Prostate gland (tissue), 2 donors: Measurements from ENCODE around the gene FBXO34. TPM values are rescaled to one million over a fixed set of nuclear protein-coding genes. Genes with fewer than 3 reads are reported as not detected.

Experiments used
- DNase-seq: peaks from one replicate; pipeline ENCODE4 v3.0.0-alpha.2; 2019; ENCODE audit warnings: low spot score
- H3K27ac ChIP-seq, 2 donors: fragments of 200-600 bp; sonication (generic); 2 replicates each; pipeline ENCODE4 v1.5.1; 2017 to 2019
- H3K27me3 ChIP-seq: fragments of 200-600 bp; sonication (generic); replicated peaks from 2 replicates; pipeline ENCODE4 v1.5.1; 2019; ENCODE audit not compliant: insufficient read depth
- H3K36me3 ChIP-seq, 2 donors: fragments of 200-600 bp; sonication (generic); 1 replicate in 1 of 2; 2 replicates in 1 of 2; pipeline versions ENCODE4 v1.5.1 to v1.8.1; 2017 to 2019
- H3K4me1 ChIP-seq: fragments of 200-600 bp; sonication (generic); replicated peaks from 2 replicates; pipeline ENCODE4 v1.5.1; 2019
- H3K4me3 ChIP-seq, 2 donors: fragments of 200-600 bp; sonication (generic); 2 replicates each; pipeline ENCODE4 v1.5.1; 2017 to 2019
- H3K9me3 ChIP-seq: fragments of 200-600 bp; sonication (generic); 2 replicates; pipeline ENCODE4 v1.5.1; 2017
- POLR2A ChIP-seq: fragments of 450-650 bp; IDR thresholded peaks from one replicate; pipeline ENCODE4 v1.6.1; 2016; ENCODE audit warnings: antibody characterized with exemption, mild to moderate bottlenecking
- POLR2AphosphoS5 ChIP-seq: sonication (generic); formaldehyde crosslinking; IDR thresholded peaks from one replicate; pipeline ENCODE4 v1.6.1; 2017; ENCODE audit warnings: antibody characterized with exemption
- WGBS: methylation state at CpG from one replicate; pipeline ENCODE4 v1.1.5; 2018; 5-methylcytosine and 5-hydroxymethylcytosine counted together
- intact Hi-C: fragments of 100-400 bp; cut with DNase I; formaldehyde crosslinking; loops from one replicate; pipeline ENCODE4 v1.14.2; 2022
- total RNA-seq, 2 donors: library from RNA; depleted of rRNA; stranded (reverse); fragments of >200 nt; gene quantifications; one replicate each; pipeline ENCODE4 v1.1.0, GENCODE V29; 2016
- TF ChIP-seq, protein P1 (sequence below), 4 experiments: fragments of 200-600 bp in 2 of 4; fragments of 450-650 bp in 2 of 4; sonication (generic) in 2 of 4; IDR thresholded peaks; 1 replicate in 3 of 4; 2 replicates in 1 of 4; pipeline ENCODE4 v1.5.1; 2016 to 2019; ENCODE audit warnings: antibody characterized with exemption in 4 of 4, mild to moderate bottlenecking in 2 of 4, moderate library complexity in 2 of 4

FBXO34 gene
- total RNA-seq, 2 donors from 2014 or later: 37.8 to 73.3 TPM

DNA sequence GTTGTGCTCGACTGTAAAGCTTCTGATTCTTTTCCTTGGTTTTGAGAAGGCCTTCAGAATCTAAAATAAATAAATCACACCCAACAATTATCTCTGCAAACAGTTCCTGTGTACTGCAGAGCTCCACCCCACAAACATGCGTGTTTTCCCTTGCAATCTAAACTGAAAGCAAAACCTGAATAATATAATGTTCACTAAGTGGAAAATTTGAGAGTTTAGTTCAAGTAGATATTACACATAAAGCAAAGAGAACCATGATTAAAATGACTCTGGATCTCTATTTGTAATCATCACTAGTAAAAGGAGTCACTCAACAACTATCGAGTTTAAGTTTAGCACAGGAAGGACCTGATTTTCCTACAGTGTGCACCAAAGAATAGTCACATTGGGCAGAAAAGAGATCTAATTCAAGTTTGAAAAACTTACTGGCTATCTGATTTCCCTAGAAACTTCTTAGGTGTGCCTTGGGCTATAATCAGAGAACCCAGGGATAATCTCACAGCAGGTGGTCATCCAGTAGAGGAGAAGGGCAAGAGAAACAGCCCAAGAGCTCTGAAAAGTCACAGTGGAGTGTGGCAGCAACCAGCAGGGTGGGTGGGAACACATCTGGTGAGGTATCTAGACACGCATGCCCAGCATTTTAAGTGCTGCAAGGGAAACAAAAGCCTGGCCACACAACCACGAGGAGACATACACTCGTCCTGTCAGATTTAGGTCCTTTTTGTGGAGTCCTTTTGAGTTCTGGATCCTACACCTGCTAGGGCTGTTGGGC, 115.0 kb downstream of the FBXO34 start:
- no peak for DNase-seq
- no peak overlapping the region for H3K27ac ChIP-seq
- no peaks in the 10 kb centered on the region for H3K9me3 ChIP-seq
- 81% methylated on average over 6 of the region's 6 CpGs for WGBS
- intact Hi-C loops: no loop called here
- no peaks in the 10 kb centered on the region for H3K4me1 ChIP-seq
- no peak for TF ChIP-seq POLR2A
- TF ChIP-seq POLR2AphosphoS5: no peak
- TF ChIP-seq, protein P1, sequence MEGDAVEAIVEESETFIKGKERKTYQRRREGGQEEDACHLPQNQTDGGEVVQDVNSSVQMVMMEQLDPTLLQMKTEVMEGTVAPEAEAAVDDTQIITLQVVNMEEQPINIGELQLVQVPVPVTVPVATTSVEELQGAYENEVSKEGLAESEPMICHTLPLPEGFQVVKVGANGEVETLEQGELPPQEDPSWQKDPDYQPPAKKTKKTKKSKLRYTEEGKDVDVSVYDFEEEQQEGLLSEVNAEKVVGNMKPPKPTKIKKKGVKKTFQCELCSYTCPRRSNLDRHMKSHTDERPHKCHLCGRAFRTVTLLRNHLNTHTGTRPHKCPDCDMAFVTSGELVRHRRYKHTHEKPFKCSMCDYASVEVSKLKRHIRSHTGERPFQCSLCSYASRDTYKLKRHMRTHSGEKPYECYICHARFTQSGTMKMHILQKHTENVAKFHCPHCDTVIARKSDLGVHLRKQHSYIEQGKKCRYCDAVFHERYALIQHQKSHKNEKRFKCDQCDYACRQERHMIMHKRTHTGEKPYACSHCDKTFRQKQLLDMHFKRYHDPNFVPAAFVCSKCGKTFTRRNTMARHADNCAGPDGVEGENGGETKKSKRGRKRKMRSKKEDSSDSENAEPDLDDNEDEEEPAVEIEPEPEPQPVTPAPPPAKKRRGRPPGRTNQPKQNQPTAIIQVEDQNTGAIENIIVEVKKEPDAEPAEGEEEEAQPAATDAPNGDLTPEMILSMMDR (IDR thresholded peaks at IDR 0.05): no peak
- H3K4me3 ChIP-seq: no peak overlapping the region
- no peaks in the 10 kb centered on the region for H3K36me3 ChIP-seq
- no peaks in the 10 kb centered on the region for H3K27me3 ChIP-seq

DNA sequence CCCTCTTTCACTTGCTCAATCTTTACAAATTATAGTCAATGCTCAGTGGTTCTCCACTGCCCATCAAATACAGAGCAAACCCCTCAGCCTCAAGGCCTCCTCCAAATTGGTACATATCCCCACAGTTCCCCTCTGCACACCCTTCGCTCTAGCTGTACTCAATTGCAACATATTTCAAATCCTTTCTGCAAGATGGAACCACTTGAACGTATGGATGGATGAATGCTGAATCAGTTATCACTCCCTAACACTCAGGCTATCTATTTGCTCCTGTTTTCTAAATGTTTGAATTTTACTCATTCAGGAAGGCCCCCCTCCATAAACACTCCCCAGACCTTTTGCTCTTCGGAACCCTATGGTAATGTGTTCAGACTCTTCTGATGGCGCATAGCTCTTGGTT, 115.9 kb downstream of the FBXO34 start:
- Histone ChIP-seq H3K9me3 (no peaks in the 10 kb centered on the region), H3K4me1 (no peaks in the 10 kb centered on the region), H3K4me3 (no peak overlapping the region), H3K27ac (no peak overlapping the region), H3K27me3 (no peaks in the 10 kb centered on the region), H3K36me3 (no peaks in the 10 kb centered on the region)
- intact Hi-C loops: no loop called here
- 96% methylated on average over 4 of the region's 4 CpGs for WGBS
- no peak for DNase-seq
- TF ChIP-seq POLR2AphosphoS5 (no peak), POLR2A (no peak)
- TF ChIP-seq, protein P1 (IDR thresholded peaks at IDR 0.05): no peak

DNA sequence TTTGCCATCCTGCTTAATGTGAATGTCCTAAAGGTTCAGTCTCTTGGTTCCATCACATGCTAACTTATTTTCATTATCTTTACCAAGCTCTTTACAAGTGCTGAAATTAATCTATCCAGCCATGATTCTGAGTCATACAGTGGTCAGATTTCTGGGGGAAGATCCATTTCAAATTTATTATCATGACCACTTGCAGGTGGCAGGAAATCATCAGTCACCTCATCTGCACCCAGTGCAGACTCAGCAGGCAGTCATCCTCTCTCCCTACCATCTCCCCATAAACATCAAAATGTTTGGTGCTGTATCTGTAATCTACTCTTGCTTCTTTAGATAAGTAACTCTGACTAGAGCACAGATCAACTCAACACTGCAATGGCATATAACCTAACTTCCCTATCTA, 116.9 kb downstream of the FBXO34 start:
- H3K4me3 ChIP-seq: no peak overlapping the region
- H3K36me3 ChIP-seq: no peaks in the 10 kb centered on the region
- H3K9me3 ChIP-seq: no peaks in the 10 kb centered on the region
- no peaks in the 10 kb centered on the region for H3K27me3 ChIP-seq
- no peak for DNase-seq
- H3K4me1 ChIP-seq: no peaks in the 10 kb centered on the region
- H3K27ac ChIP-seq: no peak overlapping the region
- TF ChIP-seq POLR2A: no peak
- TF ChIP-seq, protein P1 (IDR thresholded peaks at IDR 0.05): no peak
- no peak for TF ChIP-seq POLR2AphosphoS5
- intact Hi-C loops: no loop called here

DNA sequence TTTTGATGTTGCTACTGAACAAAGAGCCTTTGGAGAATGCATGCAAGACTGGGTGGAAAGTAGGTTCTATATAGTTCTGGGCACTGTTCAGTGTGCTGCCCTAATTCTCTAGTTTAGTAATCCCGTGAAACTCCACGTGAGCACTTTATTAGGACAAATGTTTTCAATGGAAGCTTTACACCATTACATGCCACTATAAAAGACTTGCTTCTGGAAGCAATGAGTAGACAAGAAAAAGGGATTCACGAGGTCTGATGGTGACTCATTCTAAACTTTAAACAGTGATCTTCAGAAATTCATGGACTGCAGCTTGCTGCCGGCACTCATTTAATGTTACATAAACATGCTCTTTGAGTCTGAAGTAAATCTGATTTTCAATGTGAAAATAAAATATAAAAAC, 118.1 kb downstream of the FBXO34 start:
- H3K36me3 ChIP-seq: no peaks in the 10 kb centered on the region
- no peak for TF ChIP-seq POLR2A
- TF ChIP-seq POLR2AphosphoS5: no peak
- TF ChIP-seq, protein P1 (IDR thresholded peaks at IDR 0.05): no peak
- DNase-seq: no peak
- no peaks in the 10 kb centered on the region for H3K27me3 ChIP-seq
- no peaks in the 10 kb centered on the region for H3K4me1 ChIP-seq
- intact Hi-C loops: no loop called here
- 60% methylated on average over 4 of the region's 4 CpGs for WGBS
- H3K27ac ChIP-seq: no peak overlapping the region
- no peak overlapping the region for H3K4me3 ChIP-seq
- no peaks in the 10 kb centered on the region for H3K9me3 ChIP-seq

DNA sequence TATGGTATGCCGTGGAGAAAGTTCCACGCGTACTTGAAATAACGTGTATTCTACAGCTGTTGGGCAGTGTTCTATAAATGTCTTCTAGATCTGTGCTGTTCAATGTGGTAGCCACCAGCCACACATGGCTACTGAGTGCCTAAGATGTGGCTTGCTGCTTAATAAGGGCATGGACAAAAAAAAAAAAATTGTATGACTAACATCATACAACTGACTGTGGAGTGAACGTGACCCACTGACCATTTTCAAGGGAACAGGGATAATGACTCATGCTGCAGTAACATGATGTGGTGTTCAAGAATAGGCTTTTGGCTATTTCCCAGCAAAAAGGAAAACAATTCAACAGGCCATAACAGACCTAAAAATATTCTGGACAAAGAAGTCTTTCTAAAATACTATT, 127.5 kb downstream of the FBXO34 start:
- WGBS: 83% methylated on average over 5 of the region's 5 CpGs
- Histone ChIP-seq H3K27me3 (no peaks in the 10 kb centered on the region), H3K27ac (no peak overlapping the region), H3K4me1 (no peaks in the 10 kb centered on the region), H3K4me3 (no peak overlapping the region), H3K36me3 (no peaks in the 10 kb centered on the region), H3K9me3 (no peaks in the 10 kb centered on the region)
- no peak for DNase-seq
- intact Hi-C loops: no loop called here
- TF ChIP-seq POLR2A (no peak), POLR2AphosphoS5 (peak; percentile 47)
- TF ChIP-seq, protein P1 (IDR thresholded peaks at IDR 0.05): no peak
